GM18505 (cell line): ENCODE data around the gene ACSM2B.
"Not testable (repeated sequence)": the region's sequence is repeated elsewhere in the genome, so short reads cannot be mapped to it uniquely, and the experiment has no call there.

Source experiments
- ATAC-seq: cut with Tn5 transposase; IDR thresholded peaks from one replicate; pipeline ENCODE4 v1.9.1; 2021; ENCODE audit not compliant: unreplicated experiment
- POLR2A ChIP-seq: IDR thresholded peaks from 4 replicates; pipeline ENCODE4 v1.6.1; 2011; ENCODE audit warnings: borderline replicate concordance; ENCODE audit not compliant: insufficient read depth, insufficient read length; ENCODE audit errors: extremely low read depth

Gene ACSM2B

GRCh38 chr16:20519231-20519630 lies 56.9 kb downstream of the ACSM2B start:
- ATAC-seq, result no peak
- no peak for TF ChIP-seq POLR2A

GRCh38 chr16:20517149-20517548 lies 59.0 kb downstream of the ACSM2B start:
- no peak for ATAC-seq
- TF ChIP-seq POLR2A, result no peak

GRCh38 chr16:20515688-20516090 lies 60.5 kb downstream of the ACSM2B start:
- TF ChIP-seq POLR2A, result no peak
- ATAC-seq, result no peak

GRCh38 chr16:20510323-20510722 lies 65.8 kb downstream of the ACSM2B start:
- no peak for TF ChIP-seq POLR2A
- no peak for ATAC-seq

- no peak for ATAC-seq
- TF ChIP-seq POLR2A, result no peak
Observed at GRCh38 chr16:20507280-20507679, 68.9 kb downstream of the ACSM2B start.

- TF ChIP-seq POLR2A, result no peak
- no peak for ATAC-seq
Observed at GRCh38 chr16:20504418-20504817, 71.7 kb downstream of the ACSM2B start.

- not testable (repeated sequence) for ATAC-seq
Observed at GRCh38 chr16:20491448-20491847, 84.7 kb downstream of the ACSM2B start.

- not testable (repeated sequence) for ATAC-seq
Observed at GRCh38 chr16:20490994-20491393, 85.2 kb downstream of the ACSM2B start.
